ENCODE measurements around the gene PCOLCE2. TPM values are rescaled to one million over a fixed set of nuclear protein-coding genes. Genes with fewer than 3 reads are reported as not detected.
"Not testable (repeated sequence)": the region's sequence is repeated elsewhere in the genome, so short reads cannot be mapped to it uniquely, and the experiment has no call there.

PCOLCE2 gene
- total RNA-seq, 1 donor from 2014 or later = 23.3 TPM

- DNase-seq (no peak), ATAC-seq (no peak)
- intact Hi-C loops (cut with DNase I) = no loop called here
- Histone ChIP-seq H3K9me3 (no peaks in the 10 kb centered on the region), H3K27me3 (peaks cover 21% of the 10 kb centered on the region), H3K4me1 (peaks cover 12% of the 10 kb centered on the region), H3K27ac (no peak overlapping the region), H3K4me3 (no peak overlapping the region), H3K36me3 (no peaks in the 10 kb centered on the region)
- TF ChIP-seq CTCF (IDR thresholded peaks at IDR 0.05) = no peak
Observed at GRCh38 chr3:142886021-142886420, 2.9 kb downstream of the PCOLCE2 start.

DNA sequence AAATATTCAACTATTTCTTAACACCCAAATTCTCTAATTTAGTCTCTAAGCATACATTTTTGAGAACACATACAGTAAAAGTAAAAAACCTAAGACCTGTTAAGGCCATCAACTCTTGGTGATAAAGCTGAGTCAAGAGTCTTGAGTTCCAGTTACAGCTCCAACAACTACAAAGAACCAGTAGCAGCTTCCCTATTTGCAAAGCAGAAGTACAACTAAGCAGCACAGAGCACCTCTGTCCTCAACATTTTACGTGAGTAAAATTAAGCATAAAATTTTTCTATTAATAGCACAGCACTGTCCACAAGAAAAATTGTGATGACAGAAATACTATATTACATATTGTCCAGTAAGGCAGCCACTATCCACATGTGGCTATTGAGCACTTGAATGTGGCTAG, 4.4 kb downstream of the PCOLCE2 start:
- Histone ChIP-seq H3K4me3 (no peak overlapping the region), H3K27me3 (peaks cover 21% of the 10 kb centered on the region), H3K36me3 (no peaks in the 10 kb centered on the region), H3K4me1 (peaks cover 12% of the 10 kb centered on the region), H3K27ac (no peak overlapping the region), H3K9me3 (no peaks in the 10 kb centered on the region)
- TF ChIP-seq CTCF (IDR thresholded peaks at IDR 0.05) = no peak
- DNase-seq = no peak
- intact Hi-C loops (cut with DNase I) = no loop called here
- peak; percentile 47 for ATAC-seq

DNA sequence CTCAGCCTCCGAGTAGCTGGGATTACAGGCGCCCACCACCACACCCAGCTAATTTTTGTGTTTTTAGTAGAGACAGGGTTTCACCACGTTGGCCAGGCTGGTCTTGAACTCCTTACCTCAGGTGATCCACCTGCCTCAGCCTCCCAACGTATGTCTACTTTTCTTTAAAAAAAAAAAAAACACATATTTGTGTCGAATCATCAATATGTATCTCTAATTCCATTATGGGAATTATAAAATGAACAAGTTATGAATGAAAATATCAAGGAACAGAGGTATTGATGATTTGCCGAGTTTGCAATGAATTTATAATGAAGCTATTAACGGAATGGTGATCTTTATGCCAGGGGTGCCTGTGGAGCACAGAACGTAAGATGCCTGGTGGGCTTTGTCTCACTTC, 5.3 kb downstream of the PCOLCE2 start:
- ATAC-seq; H3K4me3 ChIP-seq; H3K27ac ChIP-seq; DNase-seq; H3K36me3 ChIP-seq; intact Hi-C loops (cut with DNase I); H3K9me3 ChIP-seq: not testable (repeated sequence)
- peaks cover 12% of the 10 kb centered on the region for H3K27me3 ChIP-seq
- peaks cover 11% of the 10 kb centered on the region for H3K4me1 ChIP-seq

GRCh38 chr3:142881445-142882224, 7.2 kb downstream of the PCOLCE2 start:
- no peaks in the 10 kb centered on the region for H3K4me1 ChIP-seq
- H3K4me3 ChIP-seq = no peak overlapping the region
- H3K27me3 ChIP-seq = no peaks in the 10 kb centered on the region
- no peak for ATAC-seq
- H3K36me3 ChIP-seq = no peaks in the 10 kb centered on the region
- no peak overlapping the region for H3K27ac ChIP-seq
- DNase-seq = no peak
- TF ChIP-seq CTCF (IDR thresholded peaks at IDR 0.05) = no peak
- H3K9me3 ChIP-seq = no peaks in the 10 kb centered on the region
- intact Hi-C loops (cut with DNase I) = no loop called here

DNA sequence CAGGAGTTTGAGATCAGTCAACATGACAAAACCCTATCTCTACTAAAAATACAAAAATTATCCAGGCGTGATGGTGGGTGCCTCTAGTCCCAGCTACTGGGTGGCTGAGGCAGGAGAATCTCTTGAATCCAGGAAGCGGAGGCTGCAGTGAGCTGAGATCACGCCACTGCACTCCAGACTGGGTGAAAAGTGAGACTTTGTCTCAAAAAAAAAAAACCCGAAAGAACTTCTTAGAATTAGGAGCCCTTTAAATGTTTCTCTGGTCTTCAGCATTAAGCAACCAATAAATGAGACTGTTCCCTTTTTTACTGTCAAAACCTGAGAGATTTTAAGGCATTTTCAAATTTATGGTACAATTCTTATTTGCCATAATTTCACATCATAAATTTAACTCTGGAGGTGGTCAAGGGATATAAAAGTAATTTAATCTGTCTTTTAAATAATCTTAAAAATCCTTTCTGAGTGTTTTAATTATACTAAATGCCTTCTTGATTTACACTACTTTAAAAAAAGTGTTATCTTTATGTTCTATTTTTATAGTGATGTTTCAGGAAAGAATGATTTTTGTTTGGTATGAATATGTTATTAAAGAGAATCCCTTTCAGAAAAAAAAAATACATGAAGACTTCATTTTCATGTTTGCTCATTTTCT, 10.1 kb downstream of the PCOLCE2 start:
- no peak overlapping the region for H3K4me3 ChIP-seq
- H3K4me1 ChIP-seq = no peaks in the 10 kb centered on the region
- no peaks in the 10 kb centered on the region for H3K27me3 ChIP-seq
- intact Hi-C loops (cut with DNase I) = no loop called here
- H3K27ac ChIP-seq = no peak overlapping the region
- H3K36me3 ChIP-seq = no peaks in the 10 kb centered on the region
- H3K9me3 ChIP-seq = no peaks in the 10 kb centered on the region
- TF ChIP-seq CTCF (IDR thresholded peaks at IDR 0.05) = no peak
- DNase-seq (no peak), ATAC-seq (peak; percentile 50)

DNA sequence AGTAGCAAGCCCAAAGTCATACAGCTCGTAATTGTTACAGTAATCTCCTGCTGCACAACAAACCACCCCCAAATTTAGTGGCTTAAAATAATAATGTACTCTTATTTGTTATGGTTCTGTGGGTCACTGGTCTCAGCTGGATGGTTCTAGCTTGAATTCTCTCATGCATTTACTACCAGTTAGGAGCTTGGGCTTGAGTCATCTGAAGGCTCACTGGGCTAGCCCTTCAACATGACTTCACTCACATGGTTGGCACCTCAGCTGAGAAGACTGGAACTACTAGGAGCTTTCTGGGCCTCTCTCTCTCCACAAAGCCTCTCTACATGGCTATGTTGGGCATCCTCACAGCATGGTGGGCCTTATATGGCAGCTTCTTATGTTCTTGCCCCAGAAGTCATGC, 12.5 kb downstream of the PCOLCE2 start:
- ATAC-seq (no peak), DNase-seq (no peak)
- Histone ChIP-seq H3K27me3 (no peaks in the 10 kb centered on the region), H3K4me1 (no peaks in the 10 kb centered on the region), H3K9me3 (no peaks in the 10 kb centered on the region), H3K36me3 (no peaks in the 10 kb centered on the region), H3K27ac (no peak overlapping the region), H3K4me3 (no peak overlapping the region)
- intact Hi-C loops (cut with DNase I) = no loop called here
- no peak for TF ChIP-seq CTCF (IDR thresholded peaks at IDR 0.05)
